ENCODE measurements around the gene RHCE. TPM values are rescaled to one million over a fixed set of nuclear protein-coding genes. Genes with fewer than 3 reads are reported as not detected.
A peak's percentile ranks its signal among the peaks of the same experiment; 100 is the strongest.
"Not testable (repeated sequence)": the region's sequence is repeated elsewhere in the genome, so short reads cannot be mapped to it uniquely, and the experiment has no call there.

The RHCE gene
- total RNA-seq, 1 donor from 2014 or later: 1.1 TPM

GRCh38 chr1:25327864-25328790 lies 92.5 kb downstream of the RHCE start:
- DNase-seq (ENCODE audit: low spot score); intact Hi-C loops (cut with DNase I): not testable (repeated sequence)
- peak; percentile 65 for ATAC-seq

- ATAC-seq; DNase-seq (ENCODE audit: low spot score); intact Hi-C loops (cut with DNase I): not testable (repeated sequence)
Observed at GRCh38 chr1:25324407-25324806, 96.2 kb downstream of the RHCE start.

- intact Hi-C loops (cut with DNase I); DNase-seq (ENCODE audit: low spot score); ATAC-seq: not testable (repeated sequence)
Observed at GRCh38 chr1:25322127-25322526, 98.5 kb downstream of the RHCE start.

- intact Hi-C loops (cut with DNase I); DNase-seq (ENCODE audit: low spot score): not testable (repeated sequence)
- ATAC-seq: peak; percentile 74
Observed at GRCh38 chr1:25320314-25320938, 100.2 kb downstream of the RHCE start.

- ATAC-seq; intact Hi-C loops (cut with DNase I); DNase-seq (ENCODE audit: low spot score): not testable (repeated sequence)
Observed at GRCh38 chr1:25312806-25313470, 107.7 kb downstream of the RHCE start.

Other genes with a start within 250 kb of the RHCE start
- 42.3 TPM for gene SYF2, start 188.3 kb downstream of the RHCE start, total RNA-seq
- gene RSRP1, start 173.4 kb downstream of the RHCE start, total RNA-seq: 144 TPM
- 0.27 TPM for gene RHD, start 148.3 kb downstream of the RHCE start, total RNA-seq
- 102 TPM for gene TMEM50A, start 82.5 kb downstream of the RHCE start, total RNA-seq
- 20.4 TPM for gene MACO1, start 10.1 kb upstream of the RHCE start, total RNA-seq
- gene LDLRAP1, start 122.8 kb upstream of the RHCE start, total RNA-seq: 25.0 TPM
- gene MAN1C1, start 196.0 kb upstream of the RHCE start, total RNA-seq: 29.4 TPM

Measured in sciatic nerve (tissue), 2 donors.